HG03575 (cell line): ENCODE data around the gene TPSB2.
"Not testable (repeated sequence)": the region's sequence is repeated elsewhere in the genome, so short reads cannot be mapped to it uniquely, and the experiment has no call there.

Experiments used
- ATAC-seq: cut with Tn5 transposase; IDR thresholded peaks from one replicate; pipeline ENCODE4 v1.9.1; 2021; ENCODE audit not compliant: unreplicated experiment, insufficient number of reproducible peaks, low FRiP score; ENCODE audit errors: extremely low read depth

The TPSB2 gene

DNA sequence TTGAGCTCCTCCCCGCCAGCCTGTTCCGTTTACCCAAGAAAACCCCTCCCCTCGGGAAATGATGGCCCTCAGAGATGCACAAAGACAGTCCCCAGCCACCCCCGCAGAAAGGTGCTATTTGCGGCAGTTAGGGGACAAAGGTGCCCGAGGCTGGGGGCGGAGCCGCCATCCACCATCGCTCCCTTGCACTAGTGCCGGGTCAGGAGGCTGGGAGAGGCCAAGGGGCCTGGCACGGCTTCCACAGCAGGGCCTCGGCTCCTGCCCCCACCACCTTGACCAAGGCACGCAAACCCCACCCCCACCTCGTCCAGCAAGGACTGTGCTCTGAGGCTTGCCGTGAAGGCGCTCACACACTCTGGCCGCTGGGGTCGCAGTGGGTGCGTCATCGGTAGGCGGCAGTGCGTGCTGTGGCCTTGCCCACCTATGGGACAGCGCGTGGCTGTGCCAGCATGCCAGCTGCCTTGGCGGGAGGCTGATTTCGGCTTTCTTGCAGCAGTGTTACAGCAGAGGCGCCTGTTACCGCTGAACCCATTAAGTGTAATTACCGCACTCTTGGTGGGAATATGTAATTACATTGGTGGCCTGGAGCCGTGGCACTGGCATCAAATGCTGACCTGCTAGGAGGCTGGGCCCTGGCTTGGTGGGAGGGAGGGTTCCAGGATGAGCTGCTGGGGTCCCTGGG is 36.7 kb downstream of the TPSB2 start:
- no peak for ATAC-seq

DNA sequence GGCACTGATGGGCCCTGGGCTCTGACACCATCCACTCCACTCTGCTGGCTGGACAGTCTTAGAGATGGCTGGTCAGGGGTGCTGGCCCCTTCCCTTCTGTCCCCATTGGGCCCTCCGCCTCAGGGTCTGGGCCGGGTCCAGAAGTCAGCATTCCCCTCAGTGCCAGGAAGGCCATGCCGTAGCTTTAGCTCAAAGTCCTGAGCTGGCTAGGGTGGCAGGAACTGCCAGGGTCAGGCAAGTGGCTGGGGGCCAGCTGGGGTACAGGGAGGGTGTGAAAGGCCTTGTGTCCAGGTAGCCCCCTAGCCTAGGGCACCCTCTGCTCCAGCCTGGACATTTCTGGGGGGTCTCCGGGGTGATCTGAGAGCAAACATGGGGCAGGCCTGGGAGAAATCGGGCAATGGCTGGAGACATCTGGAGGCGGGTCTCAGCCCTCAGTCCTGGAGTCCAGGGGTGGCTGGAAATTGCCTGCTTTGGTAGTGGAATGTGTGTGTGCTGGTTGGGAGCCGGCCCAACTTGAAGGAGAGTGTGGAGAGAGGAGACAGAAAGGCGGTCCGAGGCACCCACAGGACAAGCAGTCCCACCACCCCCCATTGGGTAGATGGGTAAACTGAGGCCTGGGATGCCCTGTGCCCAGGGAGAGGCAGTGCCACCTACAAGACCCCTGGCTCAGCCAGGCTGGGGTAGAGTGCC is 37.5 kb downstream of the TPSB2 start:
- ATAC-seq: no peak

DNA sequence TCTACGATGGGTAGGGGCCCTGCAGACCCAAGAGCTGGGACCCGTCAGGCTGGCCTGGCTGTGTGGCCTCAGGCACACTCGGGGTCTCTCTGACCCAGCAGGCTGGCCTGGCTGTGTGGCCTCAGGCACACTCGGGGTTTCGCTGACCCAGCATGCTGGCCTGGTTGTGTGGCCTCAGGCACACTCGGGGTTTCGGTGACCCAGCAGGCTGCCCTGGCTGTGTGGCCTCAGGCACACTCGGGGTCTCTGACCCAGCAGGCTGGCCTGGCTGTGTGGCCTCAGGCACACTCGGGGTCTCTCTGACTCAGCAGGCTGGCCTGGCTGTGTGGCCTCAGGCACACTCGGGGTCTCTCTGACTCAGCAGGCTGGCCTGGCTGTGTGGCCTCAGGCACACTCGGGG is 39.2 kb downstream of the TPSB2 start:
- ATAC-seq: not testable (repeated sequence)

DNA sequence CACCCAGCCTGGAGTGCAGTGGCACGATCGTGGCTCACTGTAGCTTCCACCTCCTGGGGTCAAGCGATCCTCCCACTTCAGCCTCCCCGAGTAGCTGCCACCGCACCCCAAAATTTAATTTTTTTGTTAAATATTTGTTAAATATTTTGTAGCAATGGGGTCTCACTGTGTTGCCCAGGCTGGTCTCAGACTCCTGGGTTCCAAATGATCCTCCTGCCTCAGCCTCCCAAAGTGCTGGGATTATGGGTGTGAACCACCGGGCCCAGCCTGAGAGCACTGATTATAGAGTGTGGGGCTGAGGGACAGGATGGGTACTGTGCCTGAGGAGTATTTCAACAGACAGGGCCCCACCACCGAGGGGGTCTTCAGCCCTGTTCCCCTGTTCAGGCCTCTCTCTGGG is 40.5 kb downstream of the TPSB2 start:
- ATAC-seq: no peak

DNA sequence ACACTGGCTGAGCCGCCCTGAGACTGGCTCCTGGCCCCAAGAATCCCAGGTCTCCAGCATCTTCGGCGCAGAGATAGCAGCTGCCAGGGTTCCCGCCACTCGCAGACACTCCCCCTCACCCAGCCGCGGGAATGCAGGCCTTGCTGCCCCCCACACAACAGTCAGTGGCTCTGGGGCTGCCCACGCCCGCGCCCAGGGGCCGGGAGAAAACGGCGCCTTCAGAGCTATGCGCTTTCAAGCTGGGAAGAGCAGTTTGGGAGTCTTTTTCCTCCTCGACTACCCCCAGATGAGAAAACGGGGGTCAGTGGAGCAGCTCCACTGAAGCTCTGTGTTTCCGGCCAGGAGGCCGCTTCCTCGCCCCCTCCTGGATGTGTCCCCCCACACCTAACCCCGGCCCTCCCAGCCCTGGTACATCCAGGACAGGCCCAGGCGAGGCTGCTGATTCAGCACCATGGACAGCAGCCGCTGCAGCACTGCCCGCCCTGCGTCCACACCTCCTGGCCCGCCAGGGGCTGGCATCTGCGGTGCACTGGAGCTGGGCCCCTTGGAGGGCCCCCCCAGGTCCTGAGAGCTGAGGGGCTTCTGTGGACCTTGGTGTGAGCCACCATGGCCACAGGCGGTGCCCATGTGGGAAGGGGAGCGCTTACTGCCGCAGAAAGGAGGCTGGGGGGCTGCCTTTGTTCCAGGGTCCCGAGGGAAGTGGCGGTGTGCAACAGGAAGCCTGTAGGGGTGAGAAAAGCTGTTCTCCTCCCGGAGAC is 41.4 kb downstream of the TPSB2 start:
- no peak for ATAC-seq

DNA sequence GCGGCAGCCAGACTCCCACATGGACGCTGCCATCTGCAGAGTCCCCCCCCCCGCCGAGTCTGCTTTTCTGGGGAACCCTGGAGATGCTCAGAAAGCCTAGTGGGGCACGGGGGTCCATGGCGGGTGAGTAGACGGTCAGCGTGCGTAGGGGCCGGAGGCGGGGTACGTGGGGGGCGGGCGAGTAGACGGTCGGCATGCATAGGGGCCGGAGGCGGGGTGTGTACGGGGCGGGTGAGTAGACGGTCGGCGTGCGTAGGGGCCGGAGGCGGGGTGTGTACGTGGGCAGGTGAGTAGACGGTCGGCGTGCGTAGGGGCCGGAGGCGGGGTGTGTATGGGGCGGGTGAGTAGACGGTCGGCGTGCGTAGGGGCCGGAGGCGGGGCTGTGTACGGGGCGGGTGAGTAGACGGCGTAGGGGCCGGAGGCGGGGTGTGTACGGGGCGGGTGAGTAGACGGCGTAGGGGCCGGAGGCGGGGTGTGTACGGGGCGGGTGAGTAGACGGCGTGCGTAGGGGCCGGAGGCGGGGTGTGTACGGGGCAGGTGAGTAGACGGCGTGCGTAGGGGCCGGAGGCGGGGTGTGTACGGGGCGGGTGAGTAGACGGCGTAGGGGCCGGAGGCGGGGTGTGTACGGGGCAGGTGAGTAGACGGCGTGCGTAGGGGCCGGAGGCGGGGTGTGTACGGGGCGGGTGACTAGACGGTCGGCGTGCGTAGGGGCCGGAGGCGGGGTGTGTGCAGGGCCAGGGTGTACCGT is 44.4 kb downstream of the TPSB2 start:
- not testable (repeated sequence) for ATAC-seq

DNA sequence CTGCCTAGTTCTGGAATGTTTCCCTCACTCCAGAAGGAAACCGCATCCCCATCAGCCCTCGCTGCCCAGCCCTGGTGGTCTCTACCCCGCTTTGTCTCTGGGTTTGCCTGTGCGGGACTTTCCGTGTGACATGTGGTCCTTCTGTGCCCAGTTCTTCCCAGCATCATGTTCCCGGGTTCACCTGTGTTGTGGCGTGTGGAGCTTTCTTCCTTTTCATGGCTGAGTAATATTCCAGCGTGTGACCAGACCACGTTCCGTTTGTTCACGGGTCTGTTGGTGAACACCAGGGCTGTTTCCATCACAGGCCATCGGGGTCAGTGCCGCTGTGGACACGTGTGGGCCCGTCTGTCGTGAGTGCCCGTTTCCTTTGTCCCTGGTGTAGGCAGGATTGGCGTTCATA is 45.0 kb downstream of the TPSB2 start:
- no peak for ATAC-seq

DNA sequence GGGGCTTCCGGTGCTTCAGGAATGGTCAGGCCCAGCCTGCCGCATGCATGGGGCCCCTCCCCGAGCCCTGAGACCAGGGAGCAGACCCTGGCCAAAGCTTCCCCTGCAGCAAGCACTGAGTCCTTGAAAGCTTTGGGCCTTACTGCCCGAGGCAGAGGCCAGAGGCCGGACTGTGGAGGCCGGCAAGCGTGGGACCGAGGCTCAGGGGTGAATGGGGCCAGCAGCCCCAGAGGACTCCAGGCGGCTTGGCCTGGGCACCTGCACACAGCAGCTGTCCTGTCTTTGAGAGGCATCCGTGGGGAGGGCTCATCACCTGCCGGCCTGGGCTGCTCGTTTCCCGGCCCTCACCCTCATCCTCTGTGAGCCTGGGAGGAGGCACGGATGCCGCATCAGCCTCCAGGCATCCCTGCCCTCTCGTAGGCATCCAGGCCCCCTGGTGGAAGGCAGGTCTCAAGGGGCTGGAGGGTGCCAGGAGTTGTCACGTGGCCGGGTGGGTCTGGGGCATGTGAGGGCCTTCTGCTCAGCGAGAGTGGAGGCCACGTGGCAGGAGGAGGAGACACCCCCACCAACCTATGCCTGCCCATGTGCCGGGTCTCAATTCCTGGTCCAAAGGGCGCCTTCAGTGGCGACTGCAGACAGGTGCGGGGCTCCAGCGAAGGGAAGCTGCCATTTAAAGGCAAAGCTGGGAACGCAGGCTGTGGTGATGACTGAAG is 45.7 kb downstream of the TPSB2 start:
- no peak for ATAC-seq

DNA sequence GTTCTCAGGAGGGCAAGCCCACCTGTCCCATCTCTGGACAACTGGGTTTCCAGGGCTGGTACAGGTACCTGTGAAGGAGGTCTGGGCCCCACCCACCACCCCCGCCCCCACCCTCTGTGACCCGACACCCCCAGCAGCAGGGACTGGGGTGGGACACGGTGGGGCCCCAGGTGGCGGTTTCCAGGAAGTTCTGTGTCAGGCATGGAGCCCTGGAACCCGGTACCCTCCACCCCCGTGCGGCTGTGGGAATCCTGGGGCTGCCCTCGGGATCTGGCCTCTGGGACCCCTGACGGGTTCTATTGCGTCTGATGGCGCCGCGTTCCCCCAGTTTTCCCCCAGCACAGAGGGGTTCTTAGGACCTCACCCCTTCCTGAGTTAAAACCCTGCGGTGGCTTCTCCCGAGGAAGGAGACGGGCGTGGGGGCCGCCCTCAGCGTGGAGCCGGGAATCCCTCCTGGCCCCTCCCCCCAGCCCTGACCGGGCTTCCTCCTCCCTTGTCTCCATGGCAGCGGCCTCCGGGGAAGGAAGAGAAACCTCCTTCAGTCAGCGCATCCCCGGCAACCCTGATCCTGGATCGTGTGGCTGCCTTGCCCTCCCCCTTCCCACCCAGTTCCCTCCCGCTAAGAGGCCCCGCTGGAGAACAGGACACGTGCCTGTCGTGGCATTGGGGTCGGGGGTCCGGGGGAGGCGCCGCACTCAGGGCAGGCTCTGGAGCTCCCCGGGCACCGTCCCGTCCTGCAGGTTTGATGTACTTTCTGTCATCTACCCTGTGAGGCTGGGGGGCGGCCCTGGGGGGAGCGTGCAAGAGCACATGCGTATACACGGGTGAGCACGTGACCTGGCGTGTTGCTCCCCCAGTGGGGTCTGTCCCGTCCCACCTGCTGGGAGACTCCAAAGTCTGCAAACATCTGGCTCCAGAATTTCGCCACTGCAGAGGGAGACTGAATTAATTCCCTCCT is 46.8 kb downstream of the TPSB2 start:
- no peak for ATAC-seq

DNA sequence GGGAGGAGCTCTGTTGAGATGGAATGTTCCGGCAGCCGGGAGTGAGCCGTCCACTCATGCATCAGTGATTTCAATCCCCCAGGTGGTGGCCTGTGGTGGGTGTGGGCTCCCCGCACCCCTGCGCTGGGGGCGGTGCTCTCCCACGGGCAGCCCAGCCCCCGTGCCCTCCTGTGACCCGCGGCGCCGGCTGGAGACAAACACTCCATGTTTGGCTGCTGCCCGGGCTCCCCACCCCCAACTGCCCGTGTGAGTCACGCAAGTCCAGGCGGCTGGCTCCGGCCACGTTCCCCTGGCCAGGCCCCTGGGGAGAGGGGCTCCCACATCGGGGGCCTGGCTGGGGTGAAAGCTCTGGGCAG is 47.7 kb downstream of the TPSB2 start:
- no peak for ATAC-seq

DNA sequence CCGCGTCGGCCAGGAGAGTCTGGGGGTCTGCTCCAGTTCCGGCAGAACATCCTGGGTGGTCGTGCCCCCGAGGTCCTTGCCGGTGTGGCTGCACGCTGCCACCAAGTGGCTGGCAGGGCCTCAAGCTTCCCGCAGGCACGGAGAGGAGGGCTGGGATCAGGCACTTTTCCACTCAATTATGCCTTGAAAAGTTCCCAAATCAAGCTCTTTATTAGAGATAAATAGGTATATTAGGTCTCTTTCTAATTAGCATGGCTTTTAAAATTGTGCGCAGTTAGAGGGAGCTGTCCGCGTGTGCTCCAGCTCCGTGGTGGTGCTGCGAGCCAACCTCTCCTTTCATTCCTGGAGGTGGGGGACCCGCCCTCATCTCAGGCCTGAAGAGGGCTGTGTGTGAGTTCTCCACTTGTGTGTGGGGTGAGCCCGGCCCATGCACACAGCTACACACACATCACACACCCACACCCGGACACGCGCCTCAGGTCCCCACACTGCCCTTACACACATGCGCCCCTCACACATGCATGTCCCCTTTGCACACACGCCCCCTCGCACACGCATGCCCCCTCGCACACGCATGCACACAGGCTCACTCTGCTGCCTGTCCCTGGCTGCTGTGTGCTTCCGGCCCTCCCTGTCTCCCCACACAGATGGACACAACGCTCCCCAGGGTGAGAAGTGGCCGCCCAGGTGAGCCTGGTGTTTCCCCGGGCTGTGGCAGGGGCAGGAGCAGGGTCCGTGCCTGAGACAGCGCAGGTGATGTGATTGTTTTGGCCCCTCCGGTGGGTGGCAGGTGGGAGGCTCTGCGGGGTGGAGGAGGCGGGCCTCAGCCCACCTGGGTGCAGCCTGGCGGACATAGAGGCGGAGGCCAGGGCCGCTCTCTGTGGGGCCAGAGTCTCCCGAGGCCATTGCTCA is 48.3 kb downstream of the TPSB2 start:
- no peak for ATAC-seq

DNA sequence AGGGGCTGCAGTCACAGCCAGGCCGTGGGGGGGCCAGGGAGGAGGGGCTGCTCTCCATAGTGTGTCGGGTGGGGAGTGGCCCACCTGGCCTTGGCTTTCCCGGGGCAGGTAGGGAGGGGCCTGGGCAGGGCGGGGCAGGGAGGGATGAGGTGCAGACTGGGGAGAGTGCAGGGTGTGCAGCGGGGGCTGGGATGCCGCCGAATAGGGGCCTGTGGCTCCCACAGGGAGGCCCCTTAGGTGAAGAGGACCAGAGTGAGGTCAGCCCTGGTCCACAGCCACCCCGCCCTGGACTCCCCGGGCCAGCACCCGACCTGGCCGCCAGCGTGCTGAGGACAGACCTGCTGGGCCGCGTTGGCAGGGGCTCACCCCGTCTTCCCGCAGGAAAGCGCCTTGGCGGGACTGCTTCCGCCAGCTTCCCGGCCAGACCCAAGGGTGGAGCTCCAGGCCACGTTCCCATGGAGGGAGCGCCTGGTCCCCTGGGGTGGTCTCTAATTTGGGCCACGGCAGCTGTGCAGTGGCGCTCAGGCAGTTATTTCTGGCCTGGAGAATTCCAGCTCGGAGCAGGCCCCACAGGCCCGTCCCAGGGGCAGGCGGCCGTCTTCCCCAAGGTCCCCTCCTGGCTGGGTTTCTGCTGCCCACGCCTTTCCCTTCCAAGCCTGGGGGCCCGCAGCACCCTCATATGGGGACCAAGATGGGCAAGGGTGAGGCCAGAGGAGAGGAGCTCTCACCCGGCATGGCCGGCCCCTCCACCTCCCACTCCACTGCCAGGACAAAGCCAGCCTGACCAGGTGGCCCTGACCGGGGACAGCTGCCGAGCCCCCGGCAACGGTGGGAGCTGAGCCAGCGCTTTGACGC is 49.2 kb downstream of the TPSB2 start:
- no peak for ATAC-seq
